HT-29 (cell line): ENCODE results near the gene DOCK4. TPM values are rescaled to one million over a fixed set of nuclear protein-coding genes. Genes with fewer than 3 reads are reported as not detected.

Source experiments
- DNase-seq: peaks from one replicate; pipeline ENCODE4 v3.0.0-alpha.2; 2015; ENCODE audit warnings: low spot score
- total RNA-seq: library from RNA; depleted of rRNA; stranded (reverse); fragments of >200 nt; shearing (Covaris generic); gene quantifications from 2 replicates; pipeline ENCODE4 v1.2.3, GENCODE V29; 2014

The DOCK4 gene
- total RNA-seq, 1 experiment from 2014 or later: 4.9 TPM

DNA sequence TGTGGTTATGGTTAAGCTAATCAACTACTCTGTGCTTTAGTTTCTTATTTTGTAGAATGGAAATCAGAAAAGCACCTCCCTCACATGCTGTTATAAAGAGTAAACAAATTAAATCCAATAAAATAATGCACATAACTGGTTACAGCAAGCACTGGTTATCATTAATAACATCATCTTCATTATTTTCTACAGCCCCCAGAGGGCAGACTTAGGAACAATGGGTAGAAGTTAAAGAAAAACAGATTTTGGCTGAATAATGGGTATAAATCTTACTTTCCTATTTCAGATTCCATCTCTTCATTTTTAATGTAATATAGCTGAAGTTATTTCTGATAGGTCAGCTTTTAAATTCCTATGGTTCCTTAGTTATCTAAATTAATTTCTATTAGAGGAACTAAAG is 126.5 kb downstream of the DOCK4 start:
- peak; percentile 30 for DNase-seq

DNA sequence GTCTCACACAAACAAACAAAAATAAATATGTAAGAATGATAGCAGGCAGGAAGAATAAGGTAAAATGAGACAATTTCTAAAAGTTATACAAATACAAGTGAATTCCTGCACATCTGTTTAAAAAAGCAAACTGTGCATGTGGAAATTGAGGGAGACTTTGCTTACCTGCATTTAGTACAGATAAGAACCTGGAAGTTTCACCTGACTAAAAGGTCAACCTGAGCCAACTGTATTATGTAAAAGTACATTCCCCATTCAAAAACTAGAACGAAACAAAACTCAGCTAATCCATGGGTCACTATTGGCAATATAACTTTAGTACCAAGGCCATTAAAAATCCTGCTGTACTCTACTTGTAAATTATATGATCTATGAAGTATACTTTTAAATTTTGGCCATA is 127.1 kb downstream of the DOCK4 start:
- DNase-seq: no peak

DNA sequence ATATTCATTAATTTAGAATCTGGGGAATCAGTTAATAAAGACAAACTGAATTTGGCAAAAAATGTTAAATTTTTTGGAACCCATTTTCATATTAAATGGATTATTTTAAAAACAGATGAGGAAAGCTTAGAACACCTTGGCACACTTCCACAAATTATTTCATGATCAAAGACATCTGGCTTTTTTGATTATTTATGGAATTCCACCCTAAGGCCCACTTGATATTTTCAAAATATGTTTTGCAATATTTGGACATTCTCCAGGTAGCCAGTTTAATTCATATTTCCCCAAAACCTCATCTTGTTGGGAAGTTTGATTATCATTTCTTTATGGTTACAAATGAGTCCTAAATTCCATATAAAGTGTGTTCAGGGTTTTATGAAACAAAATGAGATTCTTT is 129.9 kb downstream of the DOCK4 start:
- no peak for DNase-seq

DNA sequence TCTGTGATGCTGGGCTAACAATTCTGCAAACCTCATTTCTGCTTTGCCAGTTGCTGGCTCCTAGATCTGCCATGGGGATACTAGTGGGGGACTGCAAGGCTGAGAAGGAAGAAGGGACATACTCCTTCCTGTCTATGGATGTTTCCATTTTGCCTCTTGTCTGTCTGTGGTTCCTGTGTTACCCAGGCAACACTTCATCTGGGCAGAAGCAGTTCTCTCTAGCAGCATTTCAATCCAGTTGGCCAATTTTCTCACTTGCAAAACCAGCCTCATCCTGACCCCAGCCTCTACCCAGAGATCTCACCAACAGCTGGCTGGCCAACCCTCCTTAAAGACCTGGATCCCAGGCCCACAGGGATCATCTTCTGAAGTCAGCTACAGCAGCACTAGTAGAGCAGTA is 131.7 kb downstream of the DOCK4 start:
- DNase-seq: no peak

DNA sequence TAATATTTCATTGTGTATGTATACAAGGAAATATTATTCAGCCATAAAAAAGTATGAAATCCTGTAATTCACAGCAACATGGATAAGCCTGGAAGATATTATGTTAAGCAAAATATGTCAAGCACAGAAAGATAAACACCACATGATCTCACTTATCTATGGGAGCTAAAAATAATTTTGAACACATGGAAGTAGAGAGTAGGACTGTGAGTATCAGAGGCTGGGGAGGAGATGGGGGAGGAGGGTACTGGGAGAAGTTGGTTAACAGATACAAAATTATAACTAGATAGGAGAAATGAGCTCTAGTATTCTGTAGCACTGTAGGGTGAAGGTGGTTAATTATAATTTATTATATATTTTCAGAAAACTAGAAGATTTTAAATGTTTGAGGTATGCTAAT is 132.7 kb downstream of the DOCK4 start:
- no peak for DNase-seq

DNA sequence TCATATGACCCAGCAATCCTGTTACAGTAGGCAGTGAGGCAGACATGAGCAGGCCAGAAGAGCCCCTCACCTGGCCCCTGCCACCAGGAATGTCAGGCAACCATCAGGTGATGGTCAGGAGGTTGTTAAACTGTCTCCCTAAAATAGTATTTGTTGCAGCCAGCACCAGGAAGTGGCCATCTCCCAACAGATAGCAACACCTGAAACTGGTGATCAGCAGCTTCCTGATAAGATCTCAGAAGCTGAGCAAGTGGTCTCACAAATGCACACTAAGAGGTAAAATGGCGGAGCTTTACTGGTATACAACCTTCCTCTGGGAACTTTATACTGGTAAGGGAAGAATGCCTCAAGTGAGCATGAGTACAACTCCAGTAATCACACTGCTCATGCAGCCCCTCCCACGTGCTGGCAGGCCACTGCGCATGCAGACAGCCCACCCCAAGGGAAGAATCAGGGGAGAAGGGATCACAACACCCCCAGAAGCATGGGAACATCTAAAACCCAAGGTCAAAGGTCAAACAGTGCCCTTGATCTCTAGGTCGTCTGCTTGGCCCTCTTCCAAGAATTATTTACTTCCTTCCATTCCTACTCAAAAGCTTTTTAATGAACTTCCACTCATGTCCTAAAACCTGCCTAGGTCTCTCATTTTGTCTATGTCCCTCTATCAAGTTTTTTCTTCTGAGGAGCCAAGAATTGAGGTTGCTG is 133.5 kb downstream of the DOCK4 start:
- no peak for DNase-seq

DNA sequence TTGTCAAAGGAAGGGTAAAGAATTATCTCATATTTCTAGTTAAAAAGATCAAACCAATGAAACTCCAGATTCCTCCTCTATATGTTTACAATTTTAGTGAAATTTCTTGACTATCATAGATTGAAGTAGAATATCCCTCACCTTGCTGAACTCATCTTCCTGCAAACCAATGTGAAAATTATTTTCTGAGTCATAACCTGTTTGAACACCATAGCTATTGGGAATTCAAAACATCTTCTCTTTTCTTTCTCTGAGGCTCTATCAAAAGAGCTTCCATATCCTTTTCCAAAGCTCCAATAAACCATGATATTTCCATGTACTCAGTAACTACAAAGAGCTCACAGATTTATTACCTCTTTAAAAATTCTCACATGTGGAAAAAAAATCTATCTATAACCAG is 134.3 kb downstream of the DOCK4 start:
- DNase-seq: no peak

DNA sequence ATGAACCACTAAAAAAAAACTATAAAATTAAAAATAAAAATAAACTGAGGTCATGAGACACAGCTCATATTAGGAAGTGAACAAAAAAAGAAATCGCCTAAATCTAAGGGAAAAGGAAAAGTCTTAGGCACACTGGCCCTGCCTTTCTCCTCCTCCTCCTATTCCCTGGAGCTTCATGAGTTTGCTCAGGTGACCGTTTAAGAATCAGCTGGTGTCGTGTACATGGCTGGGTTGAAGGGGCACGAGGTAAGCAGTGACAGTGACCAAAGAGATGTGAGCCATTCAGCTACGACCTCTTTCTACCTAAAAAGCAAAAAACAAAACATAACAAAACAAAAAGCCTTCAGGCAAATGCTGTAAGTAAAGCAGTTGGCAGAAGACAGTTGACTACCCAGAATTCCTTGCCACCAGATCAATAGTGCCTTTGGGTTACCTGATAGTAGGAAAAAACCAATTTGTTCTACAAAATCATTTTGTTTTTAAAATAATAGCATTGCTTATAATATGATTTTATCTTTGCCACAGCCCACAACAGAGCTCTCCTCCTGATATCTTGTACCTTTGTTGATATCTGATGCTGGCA is 135.4 kb downstream of the DOCK4 start:
- no peak for DNase-seq

DNA sequence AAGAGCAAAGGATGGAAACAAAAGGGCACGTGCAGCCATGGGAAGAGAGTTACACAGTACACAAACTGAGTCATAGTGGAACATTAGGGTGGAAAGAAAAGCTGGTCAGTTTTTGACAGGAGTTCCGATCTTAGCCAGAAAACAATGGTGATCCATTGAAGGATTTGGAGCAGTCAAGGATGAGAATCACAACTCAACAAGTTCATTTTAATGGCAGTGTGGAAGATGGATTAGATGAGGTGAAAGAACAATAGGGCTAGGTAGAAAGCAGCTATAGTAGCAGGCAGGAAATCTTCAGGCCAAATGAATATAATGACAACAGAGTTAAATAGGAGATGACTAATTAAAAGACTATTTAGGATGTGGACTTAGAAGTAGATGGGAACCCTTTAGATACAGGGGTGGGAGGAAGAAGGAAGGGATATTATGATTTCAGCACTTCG is 136.3 kb downstream of the DOCK4 start:
- no peak for DNase-seq

DNA sequence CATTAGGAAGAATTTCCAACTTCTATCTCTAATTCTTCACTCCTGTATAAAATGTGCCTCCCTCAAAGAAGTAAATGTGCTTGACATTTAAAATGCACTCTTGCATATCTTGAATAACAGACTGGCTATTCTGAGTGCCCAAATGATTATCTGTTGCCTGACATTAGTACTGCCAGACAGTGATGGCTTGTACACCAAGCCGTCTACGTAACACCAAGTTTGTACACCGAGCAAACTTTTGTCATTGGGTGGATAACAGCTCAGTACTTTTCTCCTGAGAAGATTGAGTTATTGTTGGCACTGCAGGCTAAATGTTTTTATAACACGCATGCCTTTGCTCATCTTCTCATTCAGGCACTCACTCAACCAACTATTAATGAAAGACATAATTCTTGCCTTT is 137.2 kb downstream of the DOCK4 start:
- DNase-seq: no peak

DNA sequence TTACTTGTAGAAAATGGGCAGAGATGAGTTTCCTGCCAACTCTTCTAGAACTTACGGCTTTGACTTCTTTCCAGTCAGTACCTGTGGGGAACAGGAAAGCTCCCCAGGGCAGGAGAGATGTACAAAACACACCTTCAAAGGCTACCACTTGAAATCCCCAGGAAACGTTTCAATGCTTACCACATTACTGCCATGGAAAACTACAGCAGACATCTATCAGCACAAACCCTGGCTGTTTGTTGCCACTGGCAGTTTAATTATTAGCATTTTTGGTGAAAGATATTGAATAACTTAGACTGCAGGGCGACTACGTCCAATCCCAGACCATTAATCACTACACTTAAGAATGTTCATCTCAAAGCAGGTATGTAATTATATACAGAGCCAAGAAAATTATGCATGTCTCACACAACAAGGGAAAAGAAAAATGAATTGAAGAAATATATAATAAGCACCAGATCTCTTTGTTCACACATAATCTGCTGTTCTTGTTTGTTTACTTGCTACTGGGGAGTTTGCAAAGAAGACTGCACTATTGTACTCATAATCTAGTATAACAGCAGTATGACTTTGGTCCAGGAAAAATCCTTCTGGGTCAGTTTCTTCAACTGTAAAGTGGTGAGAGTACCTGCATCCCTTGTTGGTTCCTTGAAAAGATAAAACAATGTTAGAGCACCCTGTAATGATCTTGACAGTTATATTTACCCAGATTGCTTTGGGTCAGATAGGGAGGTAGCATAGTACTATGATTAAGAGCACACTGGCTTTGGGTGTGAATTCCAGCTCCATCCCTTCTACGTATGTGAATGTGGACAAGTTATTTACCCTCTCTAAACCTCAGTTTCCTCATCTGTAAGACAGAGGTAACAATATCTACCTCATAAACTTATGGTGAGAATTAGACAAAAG is 138.3 kb downstream of the DOCK4 start:
- no peak for DNase-seq

DNA sequence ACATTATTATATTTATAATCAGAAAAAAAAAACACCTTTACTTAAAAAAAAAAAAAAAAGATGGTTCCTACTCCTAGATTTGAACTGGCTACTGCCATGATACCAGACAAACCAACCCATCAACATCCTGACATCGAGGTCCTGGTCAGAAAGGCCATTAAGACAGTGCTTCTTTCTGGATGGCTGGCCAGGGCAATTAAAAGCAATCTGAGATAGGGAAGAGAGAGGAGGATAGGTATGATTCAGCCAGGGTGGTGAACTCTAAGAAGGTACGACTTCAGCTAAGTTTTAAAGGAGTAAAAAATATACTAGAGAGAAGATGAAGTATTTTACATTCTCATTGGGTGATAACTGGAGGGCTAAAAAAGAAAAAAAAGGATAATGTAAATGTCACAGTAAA is 139.0 kb downstream of the DOCK4 start:
- no peak for DNase-seq

DNA sequence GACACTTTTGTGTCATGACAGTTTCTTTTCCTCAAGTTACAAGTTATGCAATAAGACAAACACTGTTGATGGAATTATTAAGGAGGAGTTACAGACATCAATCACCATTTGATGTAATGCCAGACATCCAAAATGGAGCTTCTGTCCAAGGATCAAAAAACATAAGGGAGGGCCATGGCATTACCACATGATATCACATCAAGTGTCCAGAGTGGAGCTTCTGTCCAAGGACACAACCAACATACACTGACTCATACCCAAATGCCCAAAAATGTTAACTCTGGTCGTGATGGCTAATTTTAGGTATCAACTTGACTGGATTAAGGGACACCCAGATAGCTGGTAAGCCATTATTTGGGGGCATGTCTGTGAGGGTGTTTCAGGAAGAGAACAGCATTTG is 140.4 kb downstream of the DOCK4 start:
- no peak for DNase-seq

DNA sequence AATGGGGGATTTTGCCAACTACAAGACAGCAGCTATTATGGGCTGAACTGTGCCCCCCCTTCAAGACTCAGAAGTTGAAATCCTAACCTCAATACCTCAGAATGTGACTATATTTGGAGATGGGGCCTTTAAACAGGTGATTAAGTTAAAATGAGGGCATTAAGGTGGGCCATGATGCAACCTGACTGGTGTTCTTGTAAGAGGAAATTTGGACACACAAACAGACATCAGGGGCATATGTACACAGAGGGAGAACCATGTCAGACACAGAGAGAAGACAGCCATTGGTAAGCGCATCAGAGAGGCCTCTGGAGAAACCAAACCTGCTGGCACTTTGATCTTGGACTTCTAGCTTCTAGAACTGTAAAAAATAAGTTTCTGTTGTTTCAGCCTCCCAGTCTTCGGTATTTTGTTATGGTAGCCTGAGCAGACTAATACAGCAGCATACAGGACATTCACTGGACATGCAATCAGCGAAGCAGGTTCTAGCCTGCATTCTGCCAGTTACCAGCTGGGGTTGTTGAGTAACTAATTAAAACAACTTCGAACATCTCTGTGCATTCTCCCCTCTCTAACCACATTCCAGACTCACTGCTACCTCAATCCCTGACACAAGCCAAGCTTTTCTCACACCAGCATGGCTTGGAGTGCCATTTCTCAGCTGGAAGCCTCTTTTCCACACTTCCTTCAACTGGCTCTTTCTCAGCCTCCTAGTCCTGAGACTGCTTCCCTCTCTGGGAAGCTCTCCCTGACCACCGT is 141.4 kb downstream of the DOCK4 start:
- no peak for DNase-seq

DNA sequence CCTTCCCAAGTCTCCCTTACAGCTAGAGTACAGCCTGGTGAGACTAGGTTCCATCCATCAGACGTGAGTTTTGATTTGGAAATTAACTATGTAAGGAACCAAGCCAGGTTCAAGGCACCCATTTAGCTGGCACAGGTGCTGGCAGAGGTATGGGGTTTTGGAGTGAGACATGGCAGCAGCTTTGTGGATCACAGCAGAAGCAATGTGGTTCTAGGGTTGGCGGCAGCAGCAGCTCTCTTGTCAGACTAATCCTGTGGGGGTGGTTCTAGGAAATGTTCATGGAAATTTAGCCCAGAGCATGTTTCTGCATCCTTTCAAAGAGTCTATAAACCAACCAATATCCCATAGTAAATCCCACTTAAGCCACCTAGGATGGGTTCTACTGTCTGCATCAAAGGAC is 142.2 kb downstream of the DOCK4 start:
- DNase-seq: no peak

DNA sequence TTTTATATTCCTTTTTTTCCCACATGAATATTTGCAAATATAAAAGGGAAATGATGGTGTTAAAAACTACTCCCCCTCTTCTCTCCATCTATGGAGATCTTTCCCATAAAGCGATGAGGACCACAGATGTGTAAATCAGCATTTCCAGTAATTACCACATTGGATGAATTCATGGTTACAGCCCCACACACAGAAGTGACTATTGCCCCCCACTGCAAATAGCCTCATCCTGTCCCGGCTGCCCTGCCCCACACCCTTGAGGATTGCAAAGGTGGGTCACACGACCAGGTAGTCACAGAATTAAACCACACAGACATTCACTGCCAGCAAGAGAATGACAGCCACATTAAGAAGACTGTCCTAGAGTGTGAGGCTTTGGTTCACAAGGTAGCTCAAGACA is 145.1 kb downstream of the DOCK4 start:
- no peak for DNase-seq

DNA sequence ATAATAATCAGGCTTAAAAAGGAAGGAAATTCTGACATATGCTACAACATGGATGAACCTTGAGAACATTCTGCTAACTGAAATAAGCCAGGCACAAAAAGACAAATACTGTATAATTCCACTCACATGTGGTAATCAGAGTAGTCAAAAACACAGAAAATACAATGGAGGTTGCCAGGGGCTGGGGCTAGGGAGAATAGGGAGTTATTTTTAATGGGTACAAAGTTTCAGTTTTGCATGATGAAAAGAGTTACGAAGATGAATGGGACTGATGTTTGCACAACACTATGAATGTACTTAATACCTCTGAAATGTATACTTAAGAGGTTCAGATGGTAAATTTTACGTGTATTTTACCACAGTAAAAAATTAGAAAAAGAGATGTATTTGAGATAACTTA is 145.6 kb downstream of the DOCK4 start:
- DNase-seq: no peak

DNA sequence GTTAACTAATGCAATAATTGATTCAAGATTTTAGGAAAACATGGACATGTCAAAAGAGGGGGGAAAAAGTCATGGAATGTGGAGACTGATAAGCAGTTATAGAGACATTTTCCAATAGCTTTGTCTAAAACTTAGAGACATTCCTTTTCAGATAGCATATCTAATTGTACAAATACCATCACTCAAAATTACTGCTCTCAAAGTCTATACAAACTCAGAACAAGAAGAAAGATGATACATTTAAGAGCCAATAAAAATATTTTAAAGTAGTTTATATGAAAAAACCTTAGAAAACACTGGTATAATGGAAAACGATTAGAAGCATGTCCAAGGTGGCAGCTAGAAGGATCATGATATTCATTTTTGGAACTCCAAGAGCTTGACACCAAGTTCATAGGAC is 146.5 kb downstream of the DOCK4 start:
- no peak for DNase-seq

DNA sequence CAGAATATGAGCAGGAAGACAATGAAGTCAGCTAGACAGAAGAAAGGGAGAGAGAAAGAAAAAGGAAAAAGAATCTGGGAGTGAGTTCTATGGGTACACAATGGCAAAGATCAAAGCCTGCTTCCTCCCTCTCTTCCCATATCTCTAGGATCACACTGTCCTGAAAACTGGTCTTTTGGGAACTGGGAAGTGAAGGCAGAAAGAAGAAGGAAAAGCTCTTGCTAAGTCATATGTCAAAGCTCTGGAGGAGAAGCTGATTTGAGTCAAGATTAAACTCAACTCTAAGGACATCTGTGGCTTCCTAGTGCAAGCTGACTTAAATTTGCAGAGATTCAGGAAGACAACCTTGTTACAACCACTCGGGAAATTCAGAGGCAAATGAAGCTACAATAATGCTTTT is 147.5 kb downstream of the DOCK4 start:
- DNase-seq: no peak

DNA sequence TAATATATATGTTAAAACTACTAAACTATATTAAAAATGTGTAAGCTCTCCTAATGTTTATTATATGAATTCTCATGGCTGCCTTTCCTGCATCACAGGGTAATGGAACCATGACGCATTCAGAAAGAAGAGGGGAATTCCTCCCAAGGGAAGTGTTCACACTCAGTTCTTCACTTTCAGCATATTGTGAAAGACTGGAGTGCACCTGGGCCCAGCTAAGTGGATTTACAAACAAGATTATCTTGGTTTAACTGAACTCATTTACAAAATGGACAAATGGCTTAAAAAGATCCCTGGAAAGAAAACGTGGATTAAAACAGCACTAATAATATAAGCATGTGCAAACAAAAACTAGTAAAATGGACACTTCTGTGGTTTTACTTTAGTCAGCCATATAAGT is 149.8 kb downstream of the DOCK4 start:
- DNase-seq: no peak

DNA sequence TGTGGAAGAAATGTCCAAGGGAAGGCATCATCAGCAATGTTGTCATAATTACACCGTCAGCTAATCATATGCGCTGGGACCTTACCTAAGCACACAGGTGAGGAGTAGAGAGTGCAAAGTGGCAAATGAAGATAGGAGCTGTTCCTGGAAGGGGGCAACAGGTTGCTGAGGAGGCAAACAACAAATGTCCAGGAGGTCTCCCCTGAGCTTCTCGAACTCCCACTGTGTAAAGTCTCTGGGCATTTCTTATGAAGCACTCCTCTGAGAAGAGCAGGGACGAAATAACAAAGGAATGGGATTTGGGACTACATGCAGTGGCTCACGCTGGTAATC is 152.5 kb downstream of the DOCK4 start:
- no peak for DNase-seq
